Fibroblast of skin of right biceps (primary cell): ENCODE measurements around the gene ADAD2.

ENCODE experiments used
- DNase-seq: peaks from one replicate; pipeline ENCODE4 v3.0.0-alpha.2; 2013

The ADAD2 gene

DNA sequence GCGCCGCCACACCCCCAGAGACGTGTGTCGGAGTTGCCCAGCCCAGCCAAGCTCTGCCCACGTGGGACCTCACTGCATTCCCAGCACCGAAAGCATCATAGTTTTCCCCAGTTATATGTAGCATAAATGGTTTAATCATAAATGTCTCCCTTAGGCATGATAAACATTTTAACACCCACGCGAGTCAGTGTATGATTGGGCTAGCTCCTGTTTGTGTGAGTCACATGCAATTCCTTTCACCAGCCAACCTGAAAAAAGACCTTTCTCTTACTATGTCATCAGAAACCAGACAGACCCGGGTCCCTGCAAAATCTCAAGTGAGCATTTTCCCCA is 13.2 kb upstream of the ADAD2 start:
- DNase-seq = peak; percentile 72

DNA sequence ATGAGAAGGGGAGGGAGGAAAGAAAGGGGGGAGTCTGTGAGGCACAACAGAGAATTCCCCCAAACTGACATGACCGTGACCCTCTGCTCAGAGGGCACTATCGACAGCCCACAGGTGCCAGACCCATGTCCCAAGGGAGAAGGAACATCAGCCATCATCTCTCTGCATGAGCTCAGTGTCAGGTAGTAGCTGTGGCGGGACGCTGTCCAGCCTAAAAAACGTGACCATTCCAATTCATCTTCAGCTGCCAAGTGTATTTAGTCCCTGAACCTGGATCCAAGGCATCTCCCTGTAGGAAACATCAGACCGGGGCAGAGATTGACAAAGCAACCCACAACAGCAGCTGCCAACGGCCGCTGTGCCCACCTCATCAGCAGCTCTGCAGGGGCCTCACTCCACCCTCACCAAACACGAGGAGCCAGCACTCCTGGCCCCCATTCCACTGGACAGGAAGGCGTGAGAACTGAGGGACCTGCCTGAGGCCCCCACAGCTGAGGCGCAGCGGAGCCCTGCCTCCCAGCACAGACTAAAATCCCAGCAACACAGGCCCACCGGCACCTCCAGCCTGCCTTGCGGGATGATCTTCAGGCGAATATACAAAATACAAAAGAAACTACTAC is 12.7 kb upstream of the ADAD2 start:
- DNase-seq = no peak

DNA sequence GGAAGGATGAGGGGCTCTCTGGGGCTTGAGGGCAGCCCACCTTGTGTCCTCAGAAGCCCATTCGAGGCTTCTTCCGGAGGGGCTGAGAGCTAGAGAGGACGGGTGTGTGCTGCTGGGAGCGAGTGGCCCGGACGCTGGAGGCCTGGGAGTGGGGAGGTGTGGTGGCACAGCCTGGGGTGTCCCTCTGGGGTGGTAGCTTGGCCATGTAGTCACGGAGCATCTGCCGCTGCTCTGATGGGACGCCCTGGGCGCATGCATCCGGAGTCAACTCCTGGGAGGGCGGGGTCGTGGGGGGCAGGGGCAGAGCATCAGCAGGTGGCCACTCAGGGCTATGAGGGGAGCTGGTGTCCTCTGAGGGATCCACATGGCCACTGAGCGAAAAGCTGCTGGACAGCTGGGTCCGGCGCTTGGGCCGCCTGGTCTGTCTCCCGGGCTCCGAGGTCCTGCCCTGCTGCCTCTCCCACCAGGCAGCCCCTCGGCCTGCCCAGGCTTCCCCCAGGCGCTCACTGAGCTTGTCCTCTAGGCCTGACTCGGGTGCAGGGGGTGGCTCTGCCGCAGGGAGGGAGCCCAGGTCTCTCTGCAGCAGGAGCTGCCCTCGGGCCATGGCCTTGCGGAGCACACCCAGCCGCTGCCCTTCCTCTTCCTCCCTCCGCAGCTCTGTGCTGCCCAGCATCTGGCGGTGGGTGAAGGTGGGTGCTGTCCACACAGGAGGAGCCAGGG is 11.9 kb upstream of the ADAD2 start:
- DNase-seq = no peak

GRCh38 chr16:84179612-84180320 is 11.2 kb upstream of the ADAD2 start:
- DNase-seq = no peak

DNA sequence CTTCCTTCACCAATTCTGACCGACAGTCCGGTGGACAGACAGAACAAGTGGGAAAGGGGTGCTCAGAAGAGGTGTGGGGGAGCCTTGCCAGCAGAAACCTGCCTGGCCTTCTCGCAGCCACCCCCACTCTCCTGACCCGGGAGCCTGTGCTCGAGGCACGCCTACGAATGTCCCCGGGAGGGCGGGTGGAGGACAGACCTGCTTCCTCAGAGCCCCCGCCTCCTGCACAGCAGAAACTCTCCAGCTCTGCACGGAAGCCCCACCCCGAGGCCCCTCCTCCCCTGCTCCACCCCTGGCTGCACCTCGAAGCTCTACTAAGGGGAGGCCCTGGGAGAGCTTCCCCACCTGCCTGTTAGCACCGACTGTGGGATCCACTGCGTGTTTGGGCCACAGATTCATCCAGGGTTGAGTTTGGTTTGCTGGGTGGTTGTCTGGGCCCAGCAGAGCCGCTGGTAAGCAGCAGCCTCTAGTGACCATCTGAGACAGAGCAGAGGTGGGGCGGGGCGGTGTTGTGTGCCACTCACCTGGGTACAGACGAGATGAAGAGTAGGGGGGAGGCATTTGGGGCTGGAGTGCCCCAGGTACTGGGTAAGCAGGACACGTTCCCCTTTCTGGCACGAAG is 10.3 kb upstream of the ADAD2 start:
- no peak for DNase-seq

- DNase-seq = no peak
These were observed 9.6 kb upstream of the ADAD2 start for GRCh38 chr16:84181144-84181915.

DNA sequence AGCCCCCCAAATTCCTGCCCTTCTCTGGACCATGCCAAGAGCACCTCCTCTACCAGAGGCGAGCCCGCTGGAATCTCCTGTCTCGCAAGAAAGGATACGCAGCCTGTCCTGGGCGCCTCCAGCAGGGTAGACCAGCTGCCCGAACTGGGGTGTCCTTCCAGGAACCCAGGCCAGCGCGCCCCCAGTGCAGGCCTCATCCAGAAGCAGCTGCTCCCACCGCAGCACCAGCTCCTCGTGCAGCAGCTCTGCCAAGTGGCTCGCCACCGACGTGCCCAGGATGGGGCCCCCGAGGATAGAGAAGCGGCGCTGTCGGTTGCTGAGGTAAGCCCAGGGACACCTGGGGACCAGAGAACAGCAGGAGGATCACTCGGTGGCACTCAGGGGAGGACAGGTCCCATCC is 8.9 kb upstream of the ADAD2 start:
- DNase-seq = no peak

DNA sequence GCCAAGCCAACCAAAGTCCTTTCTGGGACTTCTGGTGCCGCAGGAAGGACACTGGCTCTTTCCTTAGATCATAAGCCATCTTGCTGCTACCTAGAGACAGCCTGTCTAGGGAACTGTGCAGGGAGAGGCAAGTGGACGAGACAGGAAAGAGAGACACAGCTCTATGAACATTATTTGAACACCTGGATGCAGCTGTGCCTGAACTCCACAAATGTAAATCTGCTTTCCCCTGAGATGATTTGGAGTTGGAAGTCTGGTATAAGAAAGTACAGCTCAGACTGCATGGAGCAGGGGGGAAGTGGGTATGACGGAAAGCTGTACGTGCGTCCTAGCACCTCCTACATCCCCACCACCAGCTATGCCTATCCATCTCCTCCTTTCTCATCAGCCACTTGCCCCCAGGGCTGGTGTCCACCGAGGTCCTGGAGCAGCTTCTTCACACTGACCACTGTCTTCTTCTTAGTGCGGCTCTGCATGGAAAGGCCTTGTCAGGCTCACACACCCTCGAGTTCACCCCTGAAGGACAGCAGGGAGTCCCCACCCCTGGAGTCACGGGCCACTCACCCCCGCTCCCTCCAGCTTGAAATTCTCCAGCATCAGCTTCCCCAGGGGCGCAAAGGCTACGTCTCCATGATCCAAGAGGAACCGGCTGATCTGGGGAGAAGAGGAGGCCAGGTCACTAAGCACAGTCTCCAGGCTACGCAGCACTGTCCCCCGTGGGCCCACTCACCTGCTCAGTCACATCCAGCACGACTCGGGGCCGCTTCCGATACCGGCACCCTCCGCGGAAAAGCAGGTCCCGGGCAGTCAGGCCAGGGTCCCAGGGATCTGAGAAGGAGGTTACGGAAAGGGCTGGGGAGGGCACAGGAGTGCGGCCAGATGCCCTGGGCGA is 8.0 kb upstream of the ADAD2 start:
- no peak for DNase-seq

DNA sequence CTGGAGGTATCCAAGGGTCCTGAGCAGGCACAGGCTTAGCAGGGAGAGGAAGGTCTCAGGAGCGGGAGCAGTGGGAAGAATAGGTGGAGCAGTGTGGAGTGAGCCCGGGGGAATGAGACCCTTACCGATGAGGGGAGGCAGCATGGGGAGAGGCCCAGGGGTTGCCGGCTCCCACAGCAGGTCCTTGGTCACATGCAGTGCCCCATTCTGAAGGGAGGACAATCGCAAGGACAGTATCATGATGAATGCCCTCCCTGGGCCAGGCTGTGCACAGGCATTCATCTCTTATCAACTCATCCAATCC is 7.4 kb upstream of the ADAD2 start:
- DNase-seq = no peak

GRCh38 chr16:84183911-84184591 is 6.9 kb upstream of the ADAD2 start:
- no peak for DNase-seq

- no peak for DNase-seq
These were observed 6.2 kb upstream of the ADAD2 start for GRCh38 chr16:84184775-84185174.

DNA sequence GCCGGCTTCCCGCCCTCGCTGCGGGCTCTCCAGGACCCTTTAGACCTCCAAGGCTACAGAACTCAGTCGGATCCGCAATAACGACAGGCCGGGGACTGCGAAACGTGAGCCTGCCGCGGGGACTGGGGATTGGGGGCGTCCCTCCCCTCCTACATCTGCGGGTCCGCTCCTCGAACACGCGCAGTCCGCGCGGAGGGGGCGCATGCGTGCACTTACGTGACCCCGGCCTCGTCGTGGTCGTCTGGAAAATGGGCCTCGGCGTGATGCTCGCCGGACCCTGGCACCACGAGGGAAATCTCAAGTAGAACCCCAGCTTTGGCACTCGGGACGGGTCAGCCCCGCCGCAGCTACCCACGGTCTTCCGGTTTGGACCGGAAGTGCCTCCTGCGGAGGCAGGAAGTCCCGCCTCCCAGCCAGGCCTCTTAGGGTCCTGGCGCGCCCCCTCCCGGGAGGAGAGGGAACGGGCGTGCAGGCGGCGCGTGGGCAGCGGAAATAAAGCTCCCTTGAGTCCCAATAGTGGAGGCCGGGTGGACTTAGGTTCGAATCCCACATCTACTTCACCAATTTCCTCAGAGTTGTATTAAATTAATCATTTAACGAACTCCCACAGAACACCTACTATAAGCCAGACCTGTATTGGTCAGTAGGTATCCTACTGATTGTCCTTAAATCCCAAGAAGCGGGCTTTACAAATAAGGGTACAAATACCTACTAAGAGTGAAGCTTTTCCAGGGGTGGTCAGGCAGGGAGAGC is 4.1 kb upstream of the ADAD2 start, which contains the start of gene TAF1C:
TSS of gene TAF1C (minus strand) at position 373 of the 753 bp plus-strand sequence. CDS start 2,069 bp downstream, outside the sequence.
- DNase-seq = peak; percentile 92

GRCh38 chr16:84191466-84191865 is 509 bp downstream of the ADAD2 start:
- DNase-seq = no peak

GRCh38 chr16:84193480-84193879 is 2.5 kb downstream of the ADAD2 start:
- DNase-seq = no peak

DNA sequence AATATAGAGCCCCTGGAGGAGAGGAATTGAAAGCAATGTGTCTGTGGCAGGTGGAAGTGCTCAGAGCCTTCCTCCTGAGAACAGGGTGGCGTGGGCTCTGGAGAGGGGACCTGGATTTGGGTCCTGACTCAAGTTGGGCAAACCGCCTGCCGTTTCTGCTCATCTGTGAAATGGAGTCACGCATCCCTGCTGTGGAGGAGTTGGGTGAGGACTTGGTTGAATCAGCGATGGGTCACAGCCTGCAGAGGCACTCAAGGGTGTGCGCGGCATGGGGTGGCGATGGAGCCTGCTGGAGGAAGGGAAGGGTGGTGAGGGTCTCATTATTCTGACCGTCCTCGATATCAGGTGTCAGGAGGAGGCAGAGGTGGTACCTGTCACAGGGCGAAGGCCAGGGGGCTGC is 3.1 kb downstream of the ADAD2 start:
- no peak for DNase-seq

DNA sequence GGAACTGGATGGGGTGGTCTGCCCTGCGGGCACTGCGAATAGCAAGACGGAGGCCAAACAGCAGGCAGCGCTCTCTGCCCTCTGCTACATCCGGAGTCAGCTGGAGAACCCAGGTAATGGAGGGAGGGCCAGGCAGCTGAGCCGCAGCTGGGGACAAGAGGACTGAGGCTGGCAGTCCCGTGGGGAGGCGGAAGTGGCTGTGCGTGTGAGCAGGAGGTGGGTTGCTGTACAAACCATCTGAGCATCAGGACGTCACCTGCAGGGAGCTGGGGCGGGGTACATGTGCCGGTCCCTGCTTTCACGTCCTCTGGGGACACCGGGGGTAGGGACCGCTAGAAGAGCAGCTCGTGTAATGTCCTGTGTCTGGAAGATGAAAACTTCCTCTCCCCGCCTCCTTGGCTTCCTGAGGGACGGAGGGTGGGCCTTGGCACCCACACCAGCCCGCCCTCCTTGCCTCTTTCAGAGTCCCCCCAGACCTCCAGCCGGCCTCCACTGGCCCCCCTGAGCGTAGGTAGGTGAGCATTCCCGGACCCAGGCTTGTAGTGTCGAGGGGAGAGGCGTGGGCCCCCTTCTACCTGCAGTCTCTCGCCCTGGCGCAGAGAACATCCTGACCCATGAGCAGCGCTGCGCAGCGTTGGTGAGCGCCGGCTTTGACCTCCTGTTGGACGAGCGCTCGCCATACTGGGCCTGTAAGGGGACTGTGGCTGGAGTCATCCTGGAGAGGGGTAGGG is 3.7 kb downstream of the ADAD2 start:
- DNase-seq = no peak

GRCh38 chr16:84195201-84196093 is 4.5 kb downstream of the ADAD2 start:
- no peak for DNase-seq

DNA sequence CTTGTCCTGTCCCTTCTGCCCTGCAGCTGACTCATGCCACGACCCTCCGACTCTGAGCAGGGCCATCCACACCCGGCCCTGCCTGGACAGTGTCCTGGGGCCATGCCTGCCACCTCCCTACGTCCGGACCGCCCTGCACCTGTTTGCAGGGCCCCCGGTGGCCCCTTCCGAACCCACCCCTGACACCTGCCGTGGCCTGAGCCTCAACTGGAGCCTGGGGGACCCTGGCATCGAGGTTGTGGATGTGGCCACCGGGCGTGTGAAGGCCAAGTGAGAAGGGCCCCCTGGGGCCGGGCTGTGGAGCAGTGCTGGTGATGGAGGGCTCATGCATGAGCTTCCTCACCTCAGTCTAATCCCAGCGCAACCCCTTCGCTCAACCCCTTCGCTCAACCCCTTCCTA is 5.1 kb downstream of the ADAD2 start:
- no peak for DNase-seq
